ENCODE measurements around the gene SNN.

The SNN gene

DNA sequence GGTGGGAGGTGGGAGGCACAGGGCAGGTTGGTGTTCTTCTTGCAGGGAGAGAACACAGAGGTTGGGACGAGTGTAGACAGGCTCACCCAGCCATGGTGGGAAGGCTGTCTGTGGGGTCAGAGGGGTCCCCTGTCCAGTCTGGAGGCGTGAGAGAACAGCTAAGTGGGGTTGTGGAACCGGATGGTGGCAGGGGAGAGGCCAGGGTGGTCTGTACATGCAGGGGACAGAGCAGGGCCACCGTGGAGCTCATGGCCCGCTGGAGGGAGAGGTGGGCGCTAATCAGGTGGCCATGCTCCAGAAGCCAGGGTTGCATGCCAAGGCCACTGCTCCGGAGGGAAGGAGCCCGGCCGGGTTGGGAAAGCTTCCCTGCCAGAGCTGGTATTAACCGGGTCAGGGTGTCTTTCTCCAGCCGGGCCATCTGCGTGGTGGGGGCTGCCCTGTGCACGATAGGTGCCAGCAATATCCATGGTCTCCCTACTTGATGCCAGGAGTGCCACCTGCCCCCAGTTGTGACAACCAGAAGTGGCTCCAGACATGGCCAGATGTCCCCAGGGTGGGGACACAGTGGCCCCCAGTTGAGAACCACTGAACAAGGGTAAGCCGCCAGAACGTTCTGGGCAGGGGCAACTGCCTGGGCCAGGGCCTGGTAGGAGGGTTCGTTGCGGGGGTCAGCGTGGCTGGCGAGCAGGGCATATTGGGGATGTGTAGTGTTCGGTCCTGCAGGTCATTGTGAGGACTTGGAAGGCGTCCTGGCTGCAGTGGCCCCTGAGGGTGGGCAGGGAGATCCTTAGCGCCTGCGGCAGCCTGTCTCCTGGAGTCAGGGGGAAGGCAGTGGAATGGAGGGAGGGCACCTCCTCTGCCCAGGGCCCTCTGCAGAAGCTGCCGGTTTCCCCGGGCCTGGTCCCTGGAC lies 5.1 kb downstream of the SNN start:
- TF ChIP-seq FOXP2 (optimal IDR thresholded peaks at IDR 0.05; ENCODE audit: borderline replicate concordance, extremely low read depth, extremely low read length, insufficient read depth) (no peak), POLR2AphosphoS5 (IDR thresholded peaks at IDR 0.05; ENCODE audit: low read depth, low read length) (no peak), SIN3A (IDR thresholded peaks at IDR 0.05; ENCODE audit: borderline replicate concordance, insufficient read depth, low read length) (no peak), TAF1 (IDR thresholded peaks at IDR 0.05; ENCODE audit: borderline replicate concordance, insufficient read depth, low read length) (no peak), REST (IDR thresholded peaks at IDR 0.05; ENCODE audit: insufficient read depth in 1 of 2, low read depth in 2 of 2, low read length in 2 of 2) (no peak)

DNA sequence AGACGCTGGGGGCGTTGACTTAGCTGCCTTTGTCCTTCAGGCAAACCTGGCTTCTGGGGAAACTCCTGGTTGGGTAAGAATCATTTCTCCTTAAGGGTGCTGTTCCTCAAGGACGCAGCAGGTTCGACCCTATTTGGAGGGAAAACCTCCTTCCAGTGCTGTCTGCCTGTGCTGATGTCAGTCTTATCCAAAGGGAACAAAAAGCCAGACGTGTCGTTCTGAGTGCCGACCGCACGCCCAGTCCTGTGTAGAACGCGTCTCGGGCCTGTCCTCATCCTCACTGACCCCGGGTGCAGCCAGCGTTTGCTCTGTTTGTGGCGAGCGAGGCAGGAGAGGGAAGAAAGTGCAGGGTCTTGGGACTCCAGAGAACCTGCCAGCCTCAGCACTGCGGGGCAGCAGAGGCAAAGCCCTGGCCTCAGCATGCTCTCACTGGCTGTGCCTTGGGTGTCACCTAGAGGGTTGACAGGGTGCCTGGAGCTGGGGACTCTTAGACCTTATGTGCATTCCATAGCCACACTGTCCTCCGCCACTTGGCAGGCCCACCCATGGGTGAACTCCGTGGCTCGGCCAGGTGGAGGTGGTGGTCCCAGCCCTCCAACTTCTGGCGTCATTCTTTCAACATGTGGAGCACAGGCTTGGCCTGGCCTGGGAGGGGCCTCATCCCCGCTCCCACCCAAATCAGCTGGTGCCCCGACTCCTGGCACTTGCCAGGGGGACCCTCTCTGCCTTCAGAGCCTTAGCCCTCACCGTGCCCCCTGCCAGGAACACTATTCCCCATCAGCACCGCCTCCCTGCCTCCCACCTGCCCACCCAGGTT lies 6.0 kb downstream of the SNN start:
- TF ChIP-seq SIN3A (IDR thresholded peaks at IDR 0.05; ENCODE audit: borderline replicate concordance, insufficient read depth, low read length) (no peak), TAF1 (IDR thresholded peaks at IDR 0.05; ENCODE audit: borderline replicate concordance, insufficient read depth, low read length) (no peak), FOXP2 (optimal IDR thresholded peaks at IDR 0.05; ENCODE audit: borderline replicate concordance, extremely low read depth, extremely low read length, insufficient read depth) (no peak), REST (IDR thresholded peaks at IDR 0.05; ENCODE audit: insufficient read depth in 1 of 2, low read depth in 2 of 2, low read length in 2 of 2) (no peak), POLR2AphosphoS5 (IDR thresholded peaks at IDR 0.05; ENCODE audit: low read depth, low read length) (no peak)

- TF ChIP-seq REST (IDR thresholded peaks at IDR 0.05; ENCODE audit: insufficient read depth in 1 of 2, low read depth in 2 of 2, low read length in 2 of 2), result no peak
- TF ChIP-seq SIN3A (IDR thresholded peaks at IDR 0.05; ENCODE audit: borderline replicate concordance, insufficient read depth, low read length), result no peak
- TF ChIP-seq TAF1 (IDR thresholded peaks at IDR 0.05; ENCODE audit: borderline replicate concordance, insufficient read depth, low read length), result no peak
- TF ChIP-seq FOXP2 (optimal IDR thresholded peaks at IDR 0.05; ENCODE audit: borderline replicate concordance, extremely low read depth, extremely low read length, insufficient read depth), result no peak
- TF ChIP-seq POLR2AphosphoS5 (IDR thresholded peaks at IDR 0.05; ENCODE audit: low read depth, low read length), result no peak
Observed at GRCh38 chr16:11674818-11675560, 6.7 kb downstream of the SNN start.

GRCh38 chr16:11675561-11676511 lies 7.6 kb downstream of the SNN start:
- TF ChIP-seq TAF1 (IDR thresholded peaks at IDR 0.05; ENCODE audit: borderline replicate concordance, insufficient read depth, low read length), result no peak

Data from PFSK-1 (cell line).